A549 treated with RU486 at 1 μM for 4 hours (cell line): ENCODE data around the gene POTEF. TPM values are rescaled to one million over a fixed set of nuclear protein-coding genes. Genes with fewer than 3 reads are reported as not detected.

Experiments used
- total RNA-seq: library from RNA; stranded (reverse); fragments of 200-300 nt; extraction: Qiagen RNA extraction; gene quantifications from 5 replicates; pipeline ENCODE4 v1.2.3, GENCODE V29; 2022; ENCODE audit warnings: low read depth

POTEF gene
- 0.03 TPM in 1 of 5 replicates, not detected in the others for total RNA-seq

DNA sequence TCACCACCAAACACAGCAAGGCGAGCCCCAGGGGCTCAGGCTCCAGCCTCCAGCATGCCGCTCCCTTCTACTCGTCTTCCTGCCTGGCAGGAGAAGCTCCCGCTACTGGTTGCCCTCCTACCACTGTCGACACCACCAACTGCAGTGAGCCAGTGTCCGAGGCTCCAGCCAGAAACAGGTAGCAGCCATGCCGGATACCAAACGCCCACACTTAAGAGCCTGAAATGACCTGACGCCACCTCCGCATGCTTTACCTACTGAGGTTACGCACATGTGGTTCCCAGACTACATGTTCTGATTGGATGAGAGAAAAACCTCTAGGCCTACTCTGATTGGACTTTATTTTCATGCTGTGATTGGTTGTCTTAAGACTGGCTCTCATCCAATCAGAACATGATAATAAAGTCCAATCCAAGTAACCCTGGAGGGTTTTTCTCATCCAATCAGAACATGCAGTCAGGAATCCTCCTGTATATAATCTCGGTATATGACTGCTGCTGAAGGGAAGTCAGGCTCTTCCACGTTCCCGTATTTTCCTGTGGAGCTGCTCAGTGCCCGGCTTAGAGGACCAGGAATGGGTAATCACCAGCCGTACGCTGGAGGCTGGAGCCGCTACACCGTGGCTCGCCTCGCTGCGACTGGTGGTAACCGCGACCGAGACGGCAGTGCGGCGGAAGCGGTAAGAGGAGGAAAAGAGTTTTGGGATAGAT, at the start of gene POTEF:
Gene POTEF (minus strand): TSS at position 103 of the 710 bp plus-strand sequence. CDS start 8,707 bp downstream, outside the sequence.

DNA sequence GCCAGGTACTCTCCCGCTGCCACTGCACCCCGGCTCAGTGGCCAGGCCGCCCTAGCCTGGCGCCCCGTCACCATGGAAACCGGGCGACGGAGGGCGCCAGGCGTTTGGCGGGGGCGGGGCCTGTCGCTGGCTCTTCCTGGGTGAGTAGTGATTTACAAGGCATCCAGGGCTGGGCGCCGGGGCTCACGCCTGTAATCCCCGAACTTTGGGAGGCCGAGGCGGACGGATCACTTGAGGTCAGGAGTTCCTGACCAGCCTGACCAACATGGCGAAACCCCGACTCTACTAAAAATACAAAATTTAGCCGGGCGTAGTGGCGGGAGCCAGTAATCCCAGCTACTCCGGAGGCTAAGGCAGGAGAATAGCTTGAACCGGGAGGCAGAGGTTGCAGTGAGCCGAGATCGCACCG, 16.0 kb upstream of the POTEF start, which contains the start of gene CCDC74B:
Gene CCDC74B (minus strand): TSS at position 107 of the 409 bp plus-strand sequence. CDS start 116 bp downstream, outside the sequence.

Other genes with a start within 250 kb of the POTEF start
- not detected in 5 replicates for gene RAB6C, start 149.6 kb downstream of the POTEF start, total RNA-seq
- gene CCDC74B, start 15.9 kb upstream of the POTEF start, total RNA-seq = 5.4 to 7.8 TPM (median 6.5 TPM) in 5 replicates
- gene SMPD4, start 52.4 kb upstream of the POTEF start, total RNA-seq = 60.5 to 80.8 TPM (median 77.9 TPM) in 5 replicates
- 267 to 463 TPM (median 389 TPM) in 5 replicates for gene MZT2B, start 53.0 kb upstream of the POTEF start, total RNA-seq
- gene TUBA3E, start 69.2 kb upstream of the POTEF start, total RNA-seq = not detected in 5 replicates
- 141 to 198 TPM (median 163 TPM) in 5 replicates for gene IMP4, start 213.7 kb upstream of the POTEF start, total RNA-seq
- gene PTPN18, start 226.8 kb upstream of the POTEF start, total RNA-seq = 26.9 to 29.3 TPM (median 27.3 TPM) in 5 replicates